K562 (cell line): Measurements from ENCODE around the gene TUBB4B. TPM values are rescaled to one million over a fixed set of nuclear protein-coding genes. Genes with fewer than 3 reads are reported as not detected.
A peak's percentile ranks its signal among the peaks of the same experiment; 100 is the strongest.
"Not testable (repeated sequence)": the region's sequence is repeated elsewhere in the genome, so short reads cannot be mapped to it uniquely, and the experiment has no call there.

Source experiments
- ATAC-seq: fragments of 200-7000 bp; cut with Tn5 transposase; 3 replicates; pipeline ENCODE4 v1.9.1; 2020; ENCODE audit warnings: moderate library complexity
- BruUV-seq: library from RNA; stranded (reverse); fragments of 400-500 nt; replicated peaks from 2 replicates; lab custom pipeline; 2021; lab: Mats Ljungman, UMichigan
- CTCF ChIA-PET: fragments of 300-600 bp; formaldehyde crosslinking; extraction: SDS; loops from one replicate; lab custom pipeline; 2021; ENCODE audit warnings: low intra/inter-chr PET ratio; lab: Yijun Ruan, JAX
- POLR2A ChIA-PET: fragments of 300-600, 350-650 bp; sonication (Branson Sonifier 250); formaldehyde crosslinking; extraction: SDS; loops from one replicate; lab custom pipeline; 2021; ENCODE audit warnings: antibody characterized with exemption, inconsistent platforms; lab: Yijun Ruan, JAX
- DNase-seq, 4 experiments: peaks; one replicate each; pipeline versions ENCODE4 v3.0.0 to v3.0.0-alpha.2; 2011 to 2018; ENCODE audit warnings: low spot score in 3 of 4, mixed read lengths in 3 of 4; ENCODE audit errors: extremely low read depth in 1 of 4
- FAIRE-seq: peaks from 2 replicates; lab custom pipeline; 2011; peaks lifted over from hg19 to GRCh38; lab: Jason Lieb, UNC
- H2AFZ ChIP-seq: 2 replicates; pipeline ENCODE4 v1.6.0; 2011; ENCODE audit warnings: low read depth, low read length, control low read depth, inconsistent platforms
- H3K27ac ChIP-seq: fragments of 200-600 bp; 3 replicates; pipeline ENCODE4 v1.8.0; 2011; ENCODE audit warnings: low read depth, mild to moderate bottlenecking, control low read depth, inconsistent platforms, low read length, moderate library complexity, mixed read lengths; ENCODE audit errors: extremely low read depth
- H3K27me3 ChIP-seq, 2 experiments: fragments of 300-600 bp in 1 of 2; 2 replicates in 1 of 2; 3 replicates in 1 of 2; pipeline versions ENCODE4 v1.6.0 to v1.8.0; 2011; ENCODE audit warnings: inconsistent platforms in 2 of 2, low read length in 2 of 2, mild to moderate bottlenecking in 1 of 2, mixed read lengths in 1 of 2, moderate library complexity in 1 of 2; ENCODE audit not compliant: control insufficient read depth in 2 of 2, insufficient read depth in 2 of 2
- H3K36me3 ChIP-seq: fragments of 300-600 bp; 3 replicates; pipeline ENCODE4 v1.8.0; 2011; ENCODE audit warnings: mild to moderate bottlenecking, low read length, inconsistent platforms; ENCODE audit not compliant: control insufficient read depth, insufficient read depth
- H3K4me1 ChIP-seq, 2 experiments: fragments of 200-600 bp in 1 of 2; replicated peaks in 1 of 2; 2 replicates in 1 of 2; 3 replicates in 1 of 2; pipeline versions ENCODE4 v1.5.1 to v1.8.0; 2011; ENCODE audit warnings: inconsistent platforms in 2 of 2, low read length in 2 of 2, mild to moderate bottlenecking in 1 of 2, mixed read lengths in 1 of 2, moderate library complexity in 1 of 2; ENCODE audit not compliant: control insufficient read depth in 2 of 2, insufficient read depth in 2 of 2
- H3K4me2 ChIP-seq: 2 replicates; pipeline ENCODE4 v1.6.1; 2011; ENCODE audit warnings: low read length, control low read depth, inconsistent platforms, mixed read lengths; ENCODE audit not compliant: insufficient read depth
- H3K4me3 ChIP-seq: fragments of 200-600 bp; sonication (generic), shearing (Covaris generic); 2 replicates; pipeline ENCODE4 v1.5.1; 2016; ENCODE audit warnings: control low read depth, inconsistent platforms
- H3K79me2 ChIP-seq: fragments of 200-600 bp; 3 replicates; pipeline ENCODE4 v1.8.0; 2011; ENCODE audit warnings: low read length, inconsistent platforms; ENCODE audit not compliant: control insufficient read depth, insufficient read depth
- H3K9ac ChIP-seq, 2 experiments: 2 replicates each; pipeline versions ENCODE4 v1.6.0 to v1.6.1; 2011; ENCODE audit warnings: low read depth in 2 of 2, low read length in 2 of 2, control low read depth in 1 of 2, inconsistent platforms in 1 of 2, mild to moderate bottlenecking in 1 of 2, mixed read lengths in 1 of 2; ENCODE audit not compliant: insufficient read depth in 1 of 2
- H3K9me1 ChIP-seq: one replicate; pipeline ENCODE4 v1.6.0; 2011; ENCODE audit warnings: inconsistent platforms, mild to moderate bottlenecking, low read length, moderate library complexity; ENCODE audit not compliant: control insufficient read depth, insufficient read depth
- H3K9me3 ChIP-seq: replicated peaks from 2 replicates; pipeline ENCODE4 v1.5.1; 2011; ENCODE audit warnings: low read depth, low read length, inconsistent platforms; ENCODE audit not compliant: control insufficient read depth, insufficient read depth
- H4K20me1 ChIP-seq: replicated peaks from 2 replicates; pipeline ENCODE4 v1.6.1; 2011; ENCODE audit warnings: low read length, inconsistent platforms, mixed read lengths; ENCODE audit not compliant: control insufficient read depth, insufficient read depth
- ATF1 ChIP-seq, 2 experiments: fragments of 450-650 bp in 1 of 2; IDR thresholded peaks; 2 replicates each; pipeline ENCODE4 v1.6.1; 2016; ENCODE audit warnings: missing compliant biosample characterization in 1 of 2, missing genetic modification characterization in 1 of 2
- ATF7 ChIP-seq: fragments of 450-650 bp; IDR thresholded peaks from 2 replicates; pipeline ENCODE4 v1.7.1; 2014; ENCODE audit warnings: mild to moderate bottlenecking, moderate library complexity
- CREB1 ChIP-seq, 2 experiments: sonication (generic) in 1 of 2; formaldehyde crosslinking in 1 of 2; IDR thresholded peaks; 2 replicates each; pipeline versions ENCODE4 v1.6.1 to v1.8.0; 2012 to 2022; ENCODE audit warnings: inconsistent platforms in 1 of 2, mild to moderate bottlenecking in 1 of 2, missing genetic modification reagents in 1 of 2, moderate library complexity in 1 of 2
- CTBP1 ChIP-seq: fragments of 450-650 bp; IDR thresholded peaks from 2 replicates; pipeline ENCODE4 v1.6.1; 2016; ENCODE audit warnings: borderline replicate concordance
- RAD21 ChIP-seq, 2 experiments: fragments of 250-450 bp in 1 of 2; fragments of 450-650 bp in 1 of 2; sonication (Bioruptor Pico) in 1 of 2; formaldehyde crosslinking in 1 of 2; IDR thresholded peaks in 1 of 2; conservative IDR thresholded peaks in 1 of 2; 2 replicates each; pipeline versions ENCODE4 v1.4.0 to v1.8.0; 2020 to 2022; ENCODE audit warnings: mild to moderate bottlenecking in 2 of 2, moderate library complexity in 1 of 2
- ZBTB33 ChIP-seq: sonication (generic); formaldehyde crosslinking; IDR thresholded peaks from 2 replicates; pipeline ENCODE4 v1.8.1; 2023; ENCODE audit warnings: mild to moderate bottlenecking, missing genetic modification reagents
- WGBS: fragments of 100-300 bp; shearing (Covaris generic); methylation state at CpG from one replicate; pipeline ENCODE4 v1.1.6; 2016; ENCODE audit warnings: low coverage, mixed read lengths; ENCODE audit not compliant: insufficient coverage; ENCODE audit errors: missing lambda C conversion rate; 5-methylcytosine and 5-hydroxymethylcytosine counted together
- in situ Hi-C: fragments of 300-500 bp; cut with MboI; formaldehyde crosslinking; loops from 4 replicates; pipeline ENCODE4 v1.15.0; 2018; ENCODE audit warnings: inconsistent platforms, mixed read lengths
- intact Hi-C: fragments of 100-400 bp; cut with micrococcal nuclease; formaldehyde crosslinking; loops from 2 replicates; pipeline ENCODE4 v1.14.2; 2022
- polyA plus RNA-seq, 8 experiments: library from polyadenylated mRNA; depleted of rRNA in 4 of 8; stranded (reverse) in 5 of 8; unstranded in 3 of 8; fragments of >200 nt; fragmentation: Nextera tagmentation in 2 of 8; fragmentation: Illumina TruSeq in 1 of 8; extraction: Ambion mirVana in 2 of 8; extraction: Trizol in 1 of 8; gene quantifications; 2 replicates each; pipeline versions ENCODE4 v1.2.1 to v1.2.3, GENCODE V29; 2011 to 2014; ENCODE audit warnings: inconsistent platforms in 1 of 8, missing spikeins in 1 of 8
- total RNA-seq, 7 experiments: library from RNA; depleted of rRNA in 6 of 7; stranded (reverse); fragments of >200 nt in 6 of 7; fragmentation: Illumina TruSeq in 2 of 7; extraction: Trizol in 2 of 7; gene quantifications; 2 replicates each; pipeline versions ENCODE4 v1.2.1 to v1.2.3, GENCODE V29; 2011 to 2021; ENCODE audit warnings: low replicate concordance in 1 of 7
- TF ChIP-seq, protein P1 (sequence below), 3 experiments: IDR thresholded peaks in 2 of 3; conservative IDR thresholded peaks in 1 of 3; 2 replicates each; pipeline ENCODE4 v1.5.1; 2011 to 2012; ENCODE audit warnings: low read length in 3 of 3, mild to moderate bottlenecking in 3 of 3, control low read depth in 2 of 3, improper control_type of control experiment in 1 of 3, inconsistent platforms in 1 of 3, low read depth in 1 of 3, mixed read lengths in 1 of 3, moderate library complexity in 1 of 3; ENCODE audit not compliant: insufficient read depth in 2 of 3
- TF ChIP-seq, protein P2 (sequence below), 3 experiments: fragments of 200-800 bp in 1 of 3; fragments of 250-450 bp in 1 of 3; fragments of 450-650 bp in 1 of 3; sonication (Bioruptor Pico) in 1 of 3; sonication (Bioruptor generic) in 1 of 3; formaldehyde crosslinking in 1 of 3; IDR thresholded peaks; 2 replicates each; pipeline versions ENCODE4 v1.6.1 to v1.8.0; 2016 to 2022; ENCODE audit warnings: mild to moderate bottlenecking in 2 of 3, missing genetic modification characterization in 2 of 3, missing compliant biosample characterization in 1 of 3, moderate library complexity in 1 of 3

The TUBB4B gene
- total and polyA plus RNA-seq, 9 of the 15 experiments (the other 6 are each of a cell fraction or from before 2014, with no cell fraction given) = 24.1 to 443 (median 268) TPM

DNA sequence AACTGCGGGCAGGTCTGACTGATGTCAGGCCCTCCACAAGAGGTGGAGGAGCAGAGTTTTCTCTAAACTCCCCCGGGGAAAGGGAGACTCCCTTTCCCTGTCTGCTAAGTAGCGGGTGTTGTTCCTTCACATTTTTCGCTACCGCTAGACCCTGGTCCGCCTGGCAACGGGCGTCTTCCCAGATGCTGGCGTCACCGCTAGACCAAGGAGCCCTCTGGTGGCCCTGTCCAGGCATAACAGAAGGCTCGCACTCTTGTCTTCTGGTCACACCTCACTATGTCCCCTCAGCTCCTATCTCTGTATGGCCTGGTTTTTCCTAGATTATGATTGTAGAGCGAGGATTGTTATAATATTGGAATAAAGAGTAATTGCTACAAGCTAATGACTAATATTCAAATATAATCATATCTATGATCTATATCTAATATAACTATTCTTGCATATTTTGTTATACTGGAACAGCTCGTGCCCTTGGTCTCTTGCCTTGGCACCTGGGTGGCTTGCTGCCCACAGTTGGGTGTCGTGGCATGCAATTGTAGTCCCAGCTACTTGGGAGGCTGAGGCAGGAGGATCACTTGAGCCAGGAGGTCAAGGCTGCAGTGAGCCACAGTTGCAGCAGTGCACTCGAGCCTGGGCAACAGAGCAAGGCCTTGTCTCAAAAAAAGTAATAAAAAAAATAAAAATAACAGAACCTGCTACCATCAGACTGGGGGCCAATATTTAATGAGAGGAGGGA is 21.3 kb downstream of the TUBB4B start:
- POLR2A ChIA-PET = interaction anchor here (0.6 to 2.4 kb wide), 8 partner anchors 15 to 427 kb away, joined by 3 to 13 read pairs (median 3); partner anchors contain the start of genes TOR4A and TUBB4B
- H3K9me3 ChIP-seq; H3K9me1 ChIP-seq; intact Hi-C loops; H2AFZ ChIP-seq; H3K9ac ChIP-seq; H4K20me1 ChIP-seq; CTCF ChIA-PET; BruUV-seq; in situ Hi-C loops; H3K79me2 ChIP-seq; H3K27ac ChIP-seq; H3K4me2 ChIP-seq; H3K4me3 ChIP-seq; H3K27me3 ChIP-seq; TF ChIP-seq ATF1 (CRISPR knock-in tag; IDR thresholded peaks at IDR 0.05); CREB1 (IDR thresholded peaks at IDR 0.05): not testable (repeated sequence)
- DNase-seq = peak in 1 of 4 experiments; percentile 54
- Histone ChIP-seq H3K4me1 (peaks cover 0 to 31% of the 10 kb centered on the region in 2 experiments; a peak in 2 of 5 replicates), H3K36me3 (peaks cover 66% of the 10 kb centered on the region; the same call in 2 of the 3 replicates)
- ATAC-seq = peak; percentile 72
- 27% methylated on average over 14 of the region's 15 CpGs for WGBS
- peak; percentile 35 for FAIRE-seq
- TF ChIP-seq ATF7 = 0 out of 2 replicates have a peak, but pooled peaks have one; percentile 38
- TF ChIP-seq, protein P1, sequence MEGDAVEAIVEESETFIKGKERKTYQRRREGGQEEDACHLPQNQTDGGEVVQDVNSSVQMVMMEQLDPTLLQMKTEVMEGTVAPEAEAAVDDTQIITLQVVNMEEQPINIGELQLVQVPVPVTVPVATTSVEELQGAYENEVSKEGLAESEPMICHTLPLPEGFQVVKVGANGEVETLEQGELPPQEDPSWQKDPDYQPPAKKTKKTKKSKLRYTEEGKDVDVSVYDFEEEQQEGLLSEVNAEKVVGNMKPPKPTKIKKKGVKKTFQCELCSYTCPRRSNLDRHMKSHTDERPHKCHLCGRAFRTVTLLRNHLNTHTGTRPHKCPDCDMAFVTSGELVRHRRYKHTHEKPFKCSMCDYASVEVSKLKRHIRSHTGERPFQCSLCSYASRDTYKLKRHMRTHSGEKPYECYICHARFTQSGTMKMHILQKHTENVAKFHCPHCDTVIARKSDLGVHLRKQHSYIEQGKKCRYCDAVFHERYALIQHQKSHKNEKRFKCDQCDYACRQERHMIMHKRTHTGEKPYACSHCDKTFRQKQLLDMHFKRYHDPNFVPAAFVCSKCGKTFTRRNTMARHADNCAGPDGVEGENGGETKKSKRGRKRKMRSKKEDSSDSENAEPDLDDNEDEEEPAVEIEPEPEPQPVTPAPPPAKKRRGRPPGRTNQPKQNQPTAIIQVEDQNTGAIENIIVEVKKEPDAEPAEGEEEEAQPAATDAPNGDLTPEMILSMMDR (IDR thresholded peaks at IDR 0.05 in 2 of 3, conservative IDR thresholded peaks at IDR 0.05 in 1 of 3; ENCODE audit: insufficient read depth in 2 of 3, low read depth in 1 of 3, low read length in 3 of 3) = peak; percentile 33 to 59 (median 42); a peak in 5 of 6 replicates
- peak; percentile 69 for TF ChIP-seq ATF1 (tag; IDR thresholded peaks at IDR 0.05)
- 0 out of 2 replicates have a peak, but pooled peaks have one; percentile 34 for TF ChIP-seq CREB1 (CRISPR knock-in tag; IDR thresholded peaks at IDR 0.05)
- TF ChIP-seq CTBP1 = 0 out of 2 replicates have a peak, but pooled peaks have one; percentile 12
- TF ChIP-seq, protein P2, sequence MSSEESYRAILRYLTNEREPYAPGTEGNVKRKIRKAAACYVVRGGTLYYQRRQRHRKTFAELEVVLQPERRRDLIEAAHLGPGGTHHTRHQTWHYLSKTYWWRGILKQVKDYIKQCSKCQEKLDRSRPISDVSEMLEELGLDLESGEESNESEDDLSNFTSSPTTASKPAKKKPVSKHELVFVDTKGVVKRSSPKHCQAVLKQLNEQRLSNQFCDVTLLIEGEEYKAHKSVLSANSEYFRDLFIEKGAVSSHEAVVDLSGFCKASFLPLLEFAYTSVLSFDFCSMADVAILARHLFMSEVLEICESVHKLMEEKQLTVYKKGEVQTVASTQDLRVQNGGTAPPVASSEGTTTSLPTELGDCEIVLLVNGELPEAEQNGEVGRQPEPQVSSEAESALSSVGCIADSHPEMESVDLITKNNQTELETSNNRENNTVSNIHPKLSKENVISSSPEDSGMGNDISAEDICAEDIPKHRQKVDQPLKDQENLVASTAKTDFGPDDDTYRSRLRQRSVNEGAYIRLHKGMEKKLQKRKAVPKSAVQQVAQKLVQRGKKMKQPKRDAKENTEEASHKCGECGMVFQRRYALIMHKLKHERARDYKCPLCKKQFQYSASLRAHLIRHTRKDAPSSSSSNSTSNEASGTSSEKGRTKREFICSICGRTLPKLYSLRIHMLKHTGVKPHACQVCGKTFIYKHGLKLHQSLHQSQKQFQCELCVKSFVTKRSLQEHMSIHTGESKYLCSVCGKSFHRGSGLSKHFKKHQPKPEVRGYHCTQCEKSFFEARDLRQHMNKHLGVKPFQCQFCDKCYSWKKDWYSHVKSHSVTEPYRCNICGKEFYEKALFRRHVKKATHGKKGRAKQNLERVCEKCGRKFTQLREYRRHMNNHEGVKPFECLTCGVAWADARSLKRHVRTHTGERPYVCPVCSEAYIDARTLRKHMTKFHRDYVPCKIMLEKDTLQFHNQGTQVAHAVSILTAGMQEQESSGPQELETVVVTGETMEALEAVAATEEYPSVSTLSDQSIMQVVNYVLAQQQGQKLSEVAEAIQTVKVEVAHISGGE (CRISPR knock-in tag; IDR thresholded peaks at IDR 0.05) = 0 out of 6 replicates have a peak, but pooled peaks of 1 of the 3 experiments have one; percentile 39
- peak; percentile 75 for TF ChIP-seq ZBTB33 (CRISPR knock-in tag)
- peak; percentile 29 to 58; a peak in 3 of 4 replicates for TF ChIP-seq RAD21 (CRISPR knock-in tag; conservative IDR thresholded peaks at IDR 0.05 in 1 of 2, IDR thresholded peaks at IDR 0.05 in 1 of 2)
